SK-N-SH treated with all-trans-retinoic acid at 6 μM for 48 hours (cell line): ENCODE data around the gene APAF1.

Experiments
- GLIS3 ChIP-seq: fragments of 250-450 bp; sonication (Bioruptor Pico); IDR thresholded peaks from 2 replicates; pipeline ENCODE4 v1.5.0; 2020; ENCODE audit warnings: mild to moderate bottlenecking, moderate library complexity
- OSR1 ChIP-seq: fragments of 250-450 bp; sonication (Bioruptor Pico); IDR thresholded peaks from 2 replicates; pipeline ENCODE4 v1.8.0; 2022; ENCODE audit warnings: moderate library complexity, mild to moderate bottlenecking, inconsistent platforms
- ZFP3 ChIP-seq: fragments of 250-450 bp; sonication (Bioruptor Pico); IDR thresholded peaks from 2 replicates; pipeline ENCODE4 v1.5.0; 2020; ENCODE audit warnings: mild to moderate bottlenecking, moderate library complexity
- ZFP30 ChIP-seq: fragments of 450-650 bp; formaldehyde crosslinking; IDR thresholded peaks from 2 replicates; pipeline ENCODE4 v1.5.0; 2022; ENCODE audit warnings: mild to moderate bottlenecking, moderate library complexity
- TF ChIP-seq, protein P1 (sequence below): fragments of 250-450 bp; sonication (Bioruptor Pico); IDR thresholded peaks from 2 replicates; pipeline ENCODE4 v1.8.0; 2021; ENCODE audit warnings: low read depth, mild to moderate bottlenecking, moderate library complexity, borderline replicate concordance

DNA sequence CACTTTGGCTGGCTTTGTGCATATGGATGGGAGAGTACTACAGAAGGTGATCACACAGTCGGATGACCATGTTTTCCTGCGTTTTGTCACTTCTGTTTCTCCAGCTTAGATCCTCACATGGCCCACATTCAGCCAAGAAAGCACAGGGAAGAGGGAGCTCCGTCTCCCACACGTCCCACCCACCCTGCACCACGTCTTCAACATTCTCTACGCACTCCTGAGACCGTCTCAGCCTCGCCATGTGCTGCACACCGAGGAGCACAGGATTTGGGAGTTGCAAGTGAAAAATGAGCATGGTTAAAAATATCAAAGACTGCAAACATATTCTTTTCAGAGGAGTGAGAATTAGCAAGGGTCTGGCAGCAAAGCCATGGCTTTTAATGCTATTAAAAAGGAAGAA, 122.2 kb downstream of the APAF1 start:
- TF ChIP-seq OSR1 (CRISPR knock-in tag), result no peak
- TF ChIP-seq ZFP3 (CRISPR knock-in tag), result no peak
- no peak for TF ChIP-seq GLIS3 (CRISPR knock-in tag)
- TF ChIP-seq, protein P1, sequence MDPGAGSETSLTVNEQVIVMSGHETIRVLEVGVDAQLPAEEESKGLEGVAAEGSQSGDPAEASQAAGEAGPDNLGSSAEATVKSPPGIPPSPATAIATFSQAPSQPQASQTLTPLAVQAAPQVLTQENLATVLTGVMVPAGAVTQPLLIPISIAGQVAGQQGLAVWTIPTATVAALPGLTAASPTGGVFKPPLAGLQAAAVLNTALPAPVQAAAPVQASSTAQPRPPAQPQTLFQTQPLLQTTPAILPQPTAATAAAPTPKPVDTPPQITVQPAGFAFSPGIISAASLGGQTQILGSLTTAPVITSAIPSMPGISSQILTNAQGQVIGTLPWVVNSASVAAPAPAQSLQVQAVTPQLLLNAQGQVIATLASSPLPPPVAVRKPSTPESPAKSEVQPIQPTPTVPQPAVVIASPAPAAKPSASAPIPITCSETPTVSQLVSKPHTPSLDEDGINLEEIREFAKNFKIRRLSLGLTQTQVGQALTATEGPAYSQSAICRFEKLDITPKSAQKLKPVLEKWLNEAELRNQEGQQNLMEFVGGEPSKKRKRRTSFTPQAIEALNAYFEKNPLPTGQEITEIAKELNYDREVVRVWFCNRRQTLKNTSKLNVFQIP (CRISPR knock-in tag), result no peak
- no peak for TF ChIP-seq ZFP30
